GM10266 (cell line): Measurements from ENCODE around the gene UNC93A.

Experiments
- DNase-seq: peaks from one replicate; pipeline ENCODE4 v3.0.0; 2012; ENCODE audit errors: extremely low spot score
- TF ChIP-seq, protein P1 (sequence below): IDR thresholded peaks from 2 replicates; pipeline ENCODE4 v1.5.1; 2012; ENCODE audit warnings: mild to moderate bottlenecking, low read depth; ENCODE audit not compliant: control insufficient read depth, insufficient read depth; ENCODE audit errors: missing control alignments

UNC93A gene

GRCh38 chr6:167328086-167328485, 37.0 kb downstream of the UNC93A start:
- no peak for DNase-seq
- TF ChIP-seq, protein P1, sequence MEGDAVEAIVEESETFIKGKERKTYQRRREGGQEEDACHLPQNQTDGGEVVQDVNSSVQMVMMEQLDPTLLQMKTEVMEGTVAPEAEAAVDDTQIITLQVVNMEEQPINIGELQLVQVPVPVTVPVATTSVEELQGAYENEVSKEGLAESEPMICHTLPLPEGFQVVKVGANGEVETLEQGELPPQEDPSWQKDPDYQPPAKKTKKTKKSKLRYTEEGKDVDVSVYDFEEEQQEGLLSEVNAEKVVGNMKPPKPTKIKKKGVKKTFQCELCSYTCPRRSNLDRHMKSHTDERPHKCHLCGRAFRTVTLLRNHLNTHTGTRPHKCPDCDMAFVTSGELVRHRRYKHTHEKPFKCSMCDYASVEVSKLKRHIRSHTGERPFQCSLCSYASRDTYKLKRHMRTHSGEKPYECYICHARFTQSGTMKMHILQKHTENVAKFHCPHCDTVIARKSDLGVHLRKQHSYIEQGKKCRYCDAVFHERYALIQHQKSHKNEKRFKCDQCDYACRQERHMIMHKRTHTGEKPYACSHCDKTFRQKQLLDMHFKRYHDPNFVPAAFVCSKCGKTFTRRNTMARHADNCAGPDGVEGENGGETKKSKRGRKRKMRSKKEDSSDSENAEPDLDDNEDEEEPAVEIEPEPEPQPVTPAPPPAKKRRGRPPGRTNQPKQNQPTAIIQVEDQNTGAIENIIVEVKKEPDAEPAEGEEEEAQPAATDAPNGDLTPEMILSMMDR: no peak

- TF ChIP-seq, protein P1: no peak
- no peak for DNase-seq
These were observed 37.9 kb downstream of the UNC93A start for GRCh38 chr6:167329014-167329413.

- TF ChIP-seq, protein P1: no peak
- DNase-seq: no peak
These were observed 39.6 kb downstream of the UNC93A start for GRCh38 chr6:167330750-167331149.

- TF ChIP-seq, protein P1: no peak
- no peak for DNase-seq
These were observed 40.5 kb downstream of the UNC93A start for GRCh38 chr6:167331565-167331964.

DNA sequence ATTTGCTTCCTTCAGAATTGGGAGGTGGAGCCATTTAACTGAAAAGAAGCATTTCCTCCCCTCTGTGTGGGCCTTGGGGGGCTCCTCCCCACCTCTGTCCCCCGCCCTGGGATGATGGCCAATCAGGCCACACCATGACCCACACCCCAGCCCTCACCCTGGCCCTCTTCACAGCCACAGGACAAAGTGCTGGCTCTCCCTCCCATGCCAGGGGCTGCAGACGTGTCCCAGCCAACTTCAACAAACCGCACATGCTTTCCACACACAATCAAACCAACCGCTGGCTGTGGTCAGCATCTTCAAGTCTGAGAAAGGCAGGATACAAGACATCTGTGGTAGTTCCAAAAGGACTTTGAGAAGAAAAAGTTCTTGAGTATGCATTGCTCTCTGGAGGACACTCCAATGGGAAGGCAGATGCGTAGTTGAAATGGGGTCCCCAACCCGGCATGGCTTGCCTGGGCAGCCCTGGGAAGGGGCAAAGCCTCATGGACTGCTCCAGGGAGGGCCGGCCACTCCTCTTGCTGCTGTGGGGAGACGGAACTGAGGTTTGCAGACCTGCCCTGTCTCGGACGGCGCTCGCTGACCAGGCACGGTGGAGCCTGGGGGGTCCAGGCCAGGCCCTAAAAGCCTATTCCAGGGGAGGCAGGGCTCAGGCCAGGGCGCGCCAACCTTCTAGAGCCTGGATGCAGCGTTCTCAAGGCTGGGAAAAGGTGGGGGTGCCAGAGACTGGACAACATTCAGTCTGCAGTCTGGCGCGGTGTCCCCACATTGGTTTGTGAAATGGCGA, 45.9 kb downstream of the UNC93A start:
- DNase-seq: no peak
- TF ChIP-seq, protein P1: no peak

- TF ChIP-seq, protein P1: no peak
- DNase-seq: no peak
These were observed 46.7 kb downstream of the UNC93A start for GRCh38 chr6:167337675-167338449.
